Measurements from ENCODE around the gene ZNF639.

Gene ZNF639

GRCh38 chr3:179308001-179308400 lies 14.8 kb upstream of the ZNF639 start:
- H3K4me2 ChIP-seq: no peak overlapping the region
- no peaks in the 10 kb centered on the region for H3K4me1 ChIP-seq
- H3K27ac ChIP-seq: no peak overlapping the region
- H3K9me3 ChIP-seq (replicated peaks in 1 of 11): no peaks in the 10 kb centered on the region
- H3K4me3 ChIP-seq: no peak overlapping the region
- no peaks in the 10 kb centered on the region for H3K27me3 ChIP-seq
- no peaks in the 10 kb centered on the region for H4K20me1 ChIP-seq
- no peaks in the 10 kb centered on the region for H3K36me3 ChIP-seq
- no peak for TF ChIP-seq Cebpa-rat (IDR thresholded peaks at IDR 0.05)
- H3K9ac ChIP-seq: no peak overlapping the region

GRCh38 chr3:179309225-179310078 lies 13.4 kb upstream of the ZNF639 start:
- no peaks in the 10 kb centered on the region for H3K9me3 ChIP-seq (replicated peaks in 1 of 11)
- H4K20me1 ChIP-seq: no peaks in the 10 kb centered on the region
- no peak overlapping the region for H3K27ac ChIP-seq
- H3K4me3 ChIP-seq: no peak overlapping the region
- H3K9ac ChIP-seq: no peak overlapping the region
- no peaks in the 10 kb centered on the region for H3K27me3 ChIP-seq
- no peaks in the 10 kb centered on the region for H3K4me1 ChIP-seq
- no peaks in the 10 kb centered on the region for H3K36me3 ChIP-seq
- no peak overlapping the region for H3K4me2 ChIP-seq
- no peak for TF ChIP-seq Cebpa-rat (IDR thresholded peaks at IDR 0.05)

GRCh38 chr3:179318876-179319275 lies 4.0 kb upstream of the ZNF639 start:
- H3K4me2 ChIP-seq: no peak overlapping the region
- no peak for TF ChIP-seq Cebpa-rat (IDR thresholded peaks at IDR 0.05)
- no peaks in the 10 kb centered on the region for H3K9me3 ChIP-seq (replicated peaks in 1 of 11)
- no peaks in the 10 kb centered on the region for H3K27me3 ChIP-seq
- H3K9ac ChIP-seq: no peak overlapping the region
- H3K36me3 ChIP-seq: no peaks in the 10 kb centered on the region
- H4K20me1 ChIP-seq: peaks cover 0 to 6% (median 0%) of the 10 kb centered on the region in 11 experiments; a peak in 4 of 22 replicates
- no peak overlapping the region for H3K4me3 ChIP-seq
- no peak overlapping the region for H3K27ac ChIP-seq
- peaks cover 16 to 28% (median 18%) of the 10 kb centered on the region in 10 experiments for H3K4me1 ChIP-seq

- Histone ChIP-seq H3K36me3 (peaks cover 0 to 20% (median 18%) of the 10 kb centered on the region in 11 experiments; a peak in 17 of 22 replicates), H3K4me2 (peak overlapping the region; percentile 80 to 92 (median 84)), H3K27me3 (no peaks in the 10 kb centered on the region), H3K9me3 (replicated peaks in 1 of 11) (no peaks in the 10 kb centered on the region), H3K4me3 (peak overlapping the region; percentile 76 to 96 (median 90); a peak in 19 of 20 replicates), H3K4me1 (peaks cover 27 to 35% (median 31%) of the 10 kb centered on the region in 10 experiments), H3K27ac (peak overlapping the region in 10 of 11 experiments; percentile 88 to 98 (median 96); a peak in 17 of 22 replicates), H4K20me1 (peaks cover 0 to 34% (median 28%) of the 10 kb centered on the region in 11 experiments; a peak in 15 of 22 replicates), H3K9ac (peak overlapping the region; percentile 35 to 99 (median 96); a peak in 21 of 22 replicates)
- TF ChIP-seq Cebpa-rat (IDR thresholded peaks at IDR 0.05): no peak
Measured at GRCh38 chr3:179321668-179322285, 1.1 kb upstream of the ZNF639 start.

GRCh38 chr3:179323197-179324110 lies 623 bp downstream of the ZNF639 start:
- Histone ChIP-seq H4K20me1 (peaks cover 0 to 42% (median 28%) of the 10 kb centered on the region in 11 experiments; a peak in 15 of 22 replicates), H3K9me3 (replicated peaks in 1 of 11) (no peaks in the 10 kb centered on the region), H3K27me3 (no peaks in the 10 kb centered on the region), H3K4me3 (peak overlapping the region; percentile 76 to 96 (median 90)), H3K4me2 (peak overlapping the region; percentile 80 to 92 (median 84)), H3K27ac (peak overlapping the region; percentile 88 to 98 (median 96)), H3K9ac (peak overlapping the region; percentile 91 to 99 (median 96)), H3K36me3 (peaks cover 10 to 37% (median 32%) of the 10 kb centered on the region in 11 experiments; a peak in 21 of 22 replicates), H3K4me1 (peaks cover 27 to 35% (median 31%) of the 10 kb centered on the region in 10 experiments)
- TF ChIP-seq Cebpa-rat (IDR thresholded peaks at IDR 0.05): no peak

GRCh38 chr3:179324270-179324754 lies 1.5 kb downstream of the ZNF639 start:
- peak overlapping the region; percentile 88 to 98 (median 96); a peak in 19 of 22 replicates for H3K27ac ChIP-seq
- no peak for TF ChIP-seq Cebpa-rat (IDR thresholded peaks at IDR 0.05)

GRCh38 chr3:179330438-179330837 lies 7.6 kb downstream of the ZNF639 start:
- TF ChIP-seq Cebpa-rat (IDR thresholded peaks at IDR 0.05): no peak
- H3K9ac ChIP-seq: no peak overlapping the region
- peaks cover 0 to 5% (median 1%) of the 10 kb centered on the region in 10 experiments; a peak in 9 of 20 replicates for H3K4me1 ChIP-seq
- H3K36me3 ChIP-seq: peaks cover 68 to 100% (median 94%) of the 10 kb centered on the region in 11 experiments
- no peaks in the 10 kb centered on the region for H3K27me3 ChIP-seq
- H3K4me2 ChIP-seq: no peak overlapping the region
- H3K4me3 ChIP-seq: no peak overlapping the region
- peaks cover 0 to 32% (median 13%) of the 10 kb centered on the region in 11 experiments; a peak in 15 of 22 replicates for H4K20me1 ChIP-seq
- no peaks in the 10 kb centered on the region for H3K9me3 ChIP-seq (replicated peaks in 1 of 11)
- no peak overlapping the region for H3K27ac ChIP-seq

More at GRCh38 chr3:179324270-179324754, 1.5 kb downstream of the ZNF639 start:
- H4K20me1 ChIP-seq: peaks cover 0 to 48% (median 28%) of the 10 kb centered on the region in 11 experiments; a peak in 15 of 22 replicates
- H3K4me1 ChIP-seq: peaks cover 27 to 35% (median 31%) of the 10 kb centered on the region in 10 experiments
- no peaks in the 10 kb centered on the region for H3K27me3 ChIP-seq
- peak overlapping the region; percentile 80 to 92 (median 84) for H3K4me2 ChIP-seq
- peak overlapping the region; percentile 91 to 99 (median 96) for H3K9ac ChIP-seq
- H3K4me3 ChIP-seq: peak overlapping the region; percentile 76 to 96 (median 90)
- no peaks in the 10 kb centered on the region for H3K9me3 ChIP-seq (replicated peaks in 1 of 11)
- H3K36me3 ChIP-seq: peaks cover 18 to 45% (median 40%) of the 10 kb centered on the region in 11 experiments

- no peaks in the 10 kb centered on the region for H3K4me1 ChIP-seq
- peaks cover 0 to 15% (median 0%) of the 10 kb centered on the region in 11 experiments; a peak in 6 of 22 replicates for H4K20me1 ChIP-seq
- no peak overlapping the region for H3K4me2 ChIP-seq
- no peak overlapping the region for H3K9ac ChIP-seq
- H3K36me3 ChIP-seq: peaks cover 80 to 100% (median 96%) of the 10 kb centered on the region in 11 experiments
- H3K9me3 ChIP-seq (replicated peaks in 1 of 11): no peaks in the 10 kb centered on the region
- no peak overlapping the region for H3K4me3 ChIP-seq
- H3K27ac ChIP-seq: no peak overlapping the region
- no peaks in the 10 kb centered on the region for H3K27me3 ChIP-seq
- TF ChIP-seq Cebpa-rat (IDR thresholded peaks at IDR 0.05): no peak
Measured at GRCh38 chr3:179332240-179332639, 9.4 kb downstream of the ZNF639 start.

All from BLaER1 treated with 17β-estradiol and CSF1 and Interleukin-3, amounts not matched to agents 10 nM and 100 nM (cell line).